Cerebellar cortex (tissue), 1 donor: ENCODE measurements around the gene CHST15.

Experiments
- DNase-seq: peaks from one replicate; pipeline ENCODE4 v3.0.0-alpha.2; 2015; ENCODE audit warnings: low spot score

Gene CHST15

GRCh38 chr10:124028700-124029480 lies 64.5 kb downstream of the CHST15 start:
- no peak for DNase-seq

GRCh38 chr10:124027651-124028050 lies 65.7 kb downstream of the CHST15 start:
- DNase-seq, result no peak

GRCh38 chr10:124027031-124027611 lies 66.3 kb downstream of the CHST15 start:
- no peak for DNase-seq

- no peak for DNase-seq
Observed at GRCh38 chr10:124026589-124026939, 66.8 kb downstream of the CHST15 start.

- peak; percentile 9 for DNase-seq
Observed at GRCh38 chr10:124025660-124026588, 67.5 kb downstream of the CHST15 start.

GRCh38 chr10:124025152-124025551 lies 68.2 kb downstream of the CHST15 start:
- DNase-seq, result no peak

GRCh38 chr10:124022066-124022465 lies 71.3 kb downstream of the CHST15 start:
- no peak for DNase-seq

GRCh38 chr10:124020981-124021815 lies 72.2 kb downstream of the CHST15 start:
- no peak for DNase-seq

GRCh38 chr10:124019886-124020797 lies 73.3 kb downstream of the CHST15 start:
- DNase-seq, result no peak

GRCh38 chr10:124018886-124019525 lies 74.4 kb downstream of the CHST15 start:
- no peak for DNase-seq

GRCh38 chr10:124017729-124018128 lies 75.7 kb downstream of the CHST15 start:
- DNase-seq, result no peak

GRCh38 chr10:124016804-124017375 lies 76.5 kb downstream of the CHST15 start:
- no peak for DNase-seq

GRCh38 chr10:124015991-124016390 lies 77.4 kb downstream of the CHST15 start:
- no peak for DNase-seq

GRCh38 chr10:124014416-124015154 lies 78.8 kb downstream of the CHST15 start:
- no peak for DNase-seq

- DNase-seq, result no peak
Observed at GRCh38 chr10:124013916-124014315, 79.5 kb downstream of the CHST15 start.

GRCh38 chr10:124012991-124013390 lies 80.4 kb downstream of the CHST15 start:
- DNase-seq, result no peak

GRCh38 chr10:124012583-124012982 lies 80.8 kb downstream of the CHST15 start:
- DNase-seq, result no peak

- no peak for DNase-seq
Observed at GRCh38 chr10:124012066-124012465, 81.3 kb downstream of the CHST15 start.

GRCh38 chr10:124011464-124011863 lies 81.9 kb downstream of the CHST15 start:
- DNase-seq, result no peak
